Gastrocnemius medialis (tissue), 4 donors: ENCODE results near the gene SETDB1. TPM values are rescaled to one million over a fixed set of nuclear protein-coding genes. Genes with fewer than 3 reads are reported as not detected.

ENCODE experiments used
- ATAC-seq, 2 donors: fragments of 150-250 bp; one replicate each; pipeline ENCODE4 v1.9.1; 2016
- DNase-seq, 2 donors: peaks; one replicate each; pipeline ENCODE4 v3.0.0-alpha.2; 2019
- H3K27ac ChIP-seq, 4 donors: fragments of 200-600 bp; sonication (generic); 1 replicate in 1 of 4; 2 replicates in 3 of 4; pipeline ENCODE4 v1.5.1; 2016 to 2018; ENCODE audit warnings: mild to moderate bottlenecking in 2 of 4, moderate library complexity in 1 of 4
- H3K27me3 ChIP-seq, 3 donors: fragments of 200-600 bp; sonication (generic) in 2 of 3; 1 replicate in 1 of 3; 2 replicates in 2 of 3; pipeline versions ENCODE4 v1.5.1 to v1.6.0; 2016 to 2019; ENCODE audit warnings: mild to moderate bottlenecking in 1 of 3, moderate library complexity in 1 of 3
- H3K36me3 ChIP-seq, 2 donors: fragments of 200-600 bp; sonication (generic) in 1 of 2; one replicate each; pipeline ENCODE4 v1.5.1; 2017 to 2018
- H3K4me1 ChIP-seq, 2 donors: fragments of 200-600 bp; sonication (generic) in 1 of 2; one replicate each; pipeline ENCODE4 v1.5.1; 2016 to 2017; ENCODE audit warnings: mild to moderate bottlenecking in 2 of 2
- H3K4me3 ChIP-seq, 4 donors: fragments of 200-600 bp; sonication (generic) in 3 of 4; 1 replicate in 1 of 4; 2 replicates in 3 of 4; pipeline ENCODE4 v1.5.1; 2016 to 2019; ENCODE audit warnings: mild to moderate bottlenecking in 2 of 4
- H3K9me3 ChIP-seq, 3 donors: fragments of 200-600 bp; sonication (generic) in 2 of 3; 1 replicate in 1 of 3; 2 replicates in 2 of 3; pipeline ENCODE4 v1.5.1; 2016 to 2019
- CTCF ChIP-seq, 5 experiments: fragments of 450-650 bp in 3 of 5; fragments of 200-600 bp in 2 of 5; sonication (generic) in 2 of 5; IDR thresholded peaks in 4 of 5; conservative IDR thresholded peaks in 1 of 5; 1 replicate in 4 of 5; 2 replicates in 1 of 5; pipeline ENCODE4 v1.5.1; 2016 to 2019; ENCODE audit warnings: antibody characterized with exemption in 5 of 5, mild to moderate bottlenecking in 3 of 5, moderate library complexity in 3 of 5
- POLR2A ChIP-seq, 2 donors: fragments of 450-650 bp; IDR thresholded peaks; one replicate each; pipeline ENCODE4 v1.6.1; 2017; ENCODE audit warnings: antibody characterized with exemption in 2 of 2, mild to moderate bottlenecking in 2 of 2, moderate library complexity in 2 of 2
- in situ Hi-C, 4 donors: fragments of 200-750 bp; cut with MboI; loops; one replicate each; pipeline versions ENCODE4 v1.15.0 to v1.8.0; 2017; ENCODE audit warnings: low sequenced_read_pairs in 4 of 4
- intact Hi-C: fragments of 100-400 bp; cut with DNase I; formaldehyde crosslinking; loops from one replicate; pipeline ENCODE4 v1.15.1; 2023; ENCODE audit warnings: low total_unique reads
- total RNA-seq, 4 donors: library from RNA; depleted of rRNA; stranded (reverse); fragments of >200 nt; gene quantifications; one replicate each; pipeline versions ENCODE4 v1.1.0 to v1.2.3, GENCODE V29; 2016

SETDB1 gene
- total RNA-seq, 4 donors from 2014 or later = 13.7 to 20.8 (median 17.3) TPM

GRCh38 chr1:150970808-150971582 is 44.8 kb downstream of the SETDB1 start:
- peak; percentile 53 to 63 for ATAC-seq
- peak in 1 of 2 donors; percentile 46 for TF ChIP-seq POLR2A (IDR thresholded peaks at IDR 0.05)
- no peak for TF ChIP-seq CTCF (IDR thresholded peaks at IDR 0.05 in 4 of 5, conservative IDR thresholded peaks at IDR 0.05 in 1 of 5)
- Histone ChIP-seq H3K4me3 (no peak overlapping the region), H3K4me1 (peaks cover 34 to 38% of the 10 kb centered on the region in 2 donors), H3K27ac (peak overlapping the region; percentile 89 to 96 (median 92)), H3K27me3 (no peaks in the 10 kb centered on the region), H3K36me3 (peaks cover 2 to 34% of the 10 kb centered on the region in 2 donors), H3K9me3 (no peaks in the 10 kb centered on the region)
- DNase-seq = peak; percentile 68 to 90
- in situ Hi-C loops (no loop called here), intact Hi-C loops (loop anchor here (5.0 kb wide), 2 partner anchors 36 to 409 kb away; partner anchors contain the start of genes MINDY1 and PRUNE1)

DNA sequence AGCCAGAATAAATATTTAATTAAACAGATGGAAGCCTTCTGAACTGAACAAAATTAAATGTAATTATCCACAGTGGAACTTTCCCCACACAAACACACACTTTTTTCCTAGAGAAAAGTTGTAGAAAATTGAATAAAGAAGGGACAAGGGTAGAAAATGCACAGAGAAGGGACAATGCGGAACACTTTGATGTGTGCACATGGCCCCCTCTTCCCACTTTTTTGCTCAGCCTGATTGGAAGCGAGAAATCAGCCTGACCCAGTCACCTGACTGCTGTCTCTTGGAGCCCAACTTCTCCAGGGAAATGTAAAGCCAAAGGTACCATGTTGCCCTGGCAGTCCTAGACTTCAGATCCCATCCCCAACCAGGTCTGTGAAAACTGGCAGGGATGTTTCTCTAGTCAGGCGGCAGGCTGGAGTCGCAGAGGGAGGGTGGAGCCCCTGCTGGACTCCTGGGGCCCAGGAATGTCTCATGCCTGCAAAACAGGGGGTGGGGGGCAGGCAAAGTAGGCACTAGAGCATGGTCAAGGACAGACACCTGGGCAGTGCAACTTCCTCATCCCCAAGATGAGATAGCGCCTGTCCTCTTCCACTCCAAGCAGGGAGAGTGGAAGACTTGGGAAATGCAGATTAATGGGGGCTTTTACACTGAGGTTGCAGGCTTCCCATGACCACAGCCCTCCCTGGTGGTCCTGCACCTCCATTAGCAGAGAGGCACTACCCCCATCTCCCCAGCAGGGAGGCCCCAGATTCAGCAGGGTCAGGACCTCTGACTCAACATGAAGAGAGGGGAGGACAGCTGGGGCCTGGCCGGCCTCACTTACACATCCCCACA is 45.6 kb downstream of the SETDB1 start:
- Histone ChIP-seq H3K36me3 (peaks cover 0 to 26% of the 10 kb centered on the region in 2 donors), H3K4me1 (peaks cover 35 to 38% of the 10 kb centered on the region in 2 donors), H3K9me3 (no peaks in the 10 kb centered on the region), H3K4me3 (peak overlapping the region in 1 of 4 donors; percentile 25), H3K27me3 (no peaks in the 10 kb centered on the region), H3K27ac (peak overlapping the region; percentile 89 to 96 (median 92))
- TF ChIP-seq CTCF (IDR thresholded peaks at IDR 0.05 in 4 of 5, conservative IDR thresholded peaks at IDR 0.05 in 1 of 5) = no peak
- TF ChIP-seq POLR2A (IDR thresholded peaks at IDR 0.05) = no peak
- no peak for DNase-seq
- intact Hi-C loops (loop anchor here (5.0 kb wide), 2 partner anchors 36 to 409 kb away; partner anchors contain the start of genes MINDY1 and PRUNE1), in situ Hi-C loops (no loop called here)
- ATAC-seq = no peak

DNA sequence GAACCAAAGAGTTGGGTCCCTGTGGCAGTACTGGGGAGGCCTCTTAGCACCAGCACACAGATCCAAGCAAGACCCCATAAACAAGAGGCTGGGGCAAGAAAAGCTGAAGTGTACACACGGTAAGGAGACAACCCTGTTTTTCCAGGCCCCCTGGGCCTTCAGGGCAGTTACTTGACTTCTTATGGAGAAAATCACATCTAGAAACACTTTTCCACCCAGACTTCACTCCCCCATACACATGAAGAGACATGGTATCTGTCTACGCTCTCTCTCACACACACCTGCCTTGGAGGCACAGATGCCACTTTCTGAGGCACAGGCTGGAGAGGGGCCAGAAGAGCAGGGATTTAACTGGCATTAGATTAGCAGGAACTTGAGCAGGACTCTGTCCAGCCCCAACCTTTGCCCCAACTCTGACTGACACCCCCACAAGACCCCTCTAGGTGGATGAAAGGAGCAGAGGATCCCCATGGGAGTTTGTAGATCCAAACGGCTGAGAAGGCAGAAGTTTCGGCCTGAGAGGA is 46.3 kb downstream of the SETDB1 start:
- TF ChIP-seq POLR2A (IDR thresholded peaks at IDR 0.05) = no peak
- no peak for TF ChIP-seq CTCF (IDR thresholded peaks at IDR 0.05 in 4 of 5, conservative IDR thresholded peaks at IDR 0.05 in 1 of 5)
- peak overlapping the region; percentile 89 to 96 (median 92) for H3K27ac ChIP-seq
- ATAC-seq (no peak), DNase-seq (peak in 1 of 2 donors; percentile 28)
- no peaks in the 10 kb centered on the region for H3K27me3 ChIP-seq
- intact Hi-C loops = loop anchor here (5.0 kb wide), 2 partner anchors 35 to 410 kb away; partner anchors contain the start of genes MINDY1 and PRUNE1
- H3K9me3 ChIP-seq = no peaks in the 10 kb centered on the region
- in situ Hi-C loops = no loop called here
- H3K4me1 ChIP-seq = peaks cover 40 to 45% of the 10 kb centered on the region in 2 donors
- H3K36me3 ChIP-seq = peaks cover 0 to 19% of the 10 kb centered on the region in 2 donors
- H3K4me3 ChIP-seq = peak overlapping the region in 1 of 4 donors; percentile 91

- peak overlapping the region; percentile 89 to 96 (median 92) for H3K27ac ChIP-seq
- peak in 1 of 2 donors; percentile 29 for DNase-seq
- peaks cover 45 to 50% of the 10 kb centered on the region in 2 donors for H3K4me1 ChIP-seq
- in situ Hi-C loops = no loop called here
- peak overlapping the region; percentile 61 to 91 (median 86) for H3K4me3 ChIP-seq
- H3K27me3 ChIP-seq = no peaks in the 10 kb centered on the region
- H3K36me3 ChIP-seq = peaks cover 0 to 11% of the 10 kb centered on the region in 2 donors
- no peaks in the 10 kb centered on the region for H3K9me3 ChIP-seq
- intact Hi-C loops = loop anchor here (5.0 kb wide), 2 partner anchors 34 to 411 kb away; partner anchors contain the start of genes MINDY1 and PRUNE1
- TF ChIP-seq POLR2A (IDR thresholded peaks at IDR 0.05) (no peak), CTCF (IDR thresholded peaks at IDR 0.05 in 4 of 5, conservative IDR thresholded peaks at IDR 0.05 in 1 of 5) (no peak)
- no peak for ATAC-seq
Measured at GRCh38 chr1:150973258-150973835, 47.2 kb downstream of the SETDB1 start.
